B cell (primary cell): Measurements from ENCODE around the gene TEX11. TPM values are rescaled to one million over a fixed set of nuclear protein-coding genes. Genes with fewer than 3 reads are reported as not detected.
"Not testable (repeated sequence)": the region's sequence is repeated elsewhere in the genome, so short reads cannot be mapped to it uniquely, and the experiment has no call there.

Experiments
- ATAC-seq: fragments of 200-7000 bp; cut with Tn5 transposase; one replicate; pipeline ENCODE4 v1.10.0; 2021; ENCODE audit warnings: low read depth, mild to moderate bottlenecking, moderate number of reproducible peaks, moderate library complexity
- CTCF ChIA-PET: fragments of 350-600 bp; sonication (Branson Sonifier 250); formaldehyde crosslinking; loops from one replicate; lab custom pipeline; 2021; ENCODE audit warnings: antibody characterized with exemption, inconsistent platforms; lab: Charles Lee
- POLR2A ChIA-PET: fragments of 350-600 bp; sonication (Branson Sonifier 250); formaldehyde crosslinking; loops from one replicate; lab custom pipeline; 2021; ENCODE audit warnings: antibody characterized with exemption; lab: Charles Lee
- DNase-seq: peaks from one replicate; pipeline ENCODE4 v3.0.0; 2013
- H2AFZ ChIP-seq: 2 replicates; pipeline ENCODE4 v1.6.1; 2012; ENCODE audit warnings: mild to moderate bottlenecking, low read depth, low read length; ENCODE audit not compliant: insufficient read depth, poor library complexity, severe bottlenecking
- H3K27ac ChIP-seq, 2 donors: 1 replicate in 1 of 2; 2 replicates in 1 of 2; pipeline ENCODE4 v1.5.1; 2012 to 2013; ENCODE audit warnings: low read length in 2 of 2, mild to moderate bottlenecking in 2 of 2, moderate library complexity in 1 of 2
- H3K27me3 ChIP-seq, 4 experiments: fragments of 200-600 bp in 1 of 4; sonication (generic) in 1 of 4; replicated peaks in 1 of 4; 1 replicate in 2 of 4; 2 replicates in 2 of 4; pipeline versions ENCODE4 v1.6.1 to v1.7.0; 2013 to 2016; ENCODE audit warnings: low read length in 3 of 4, mild to moderate bottlenecking in 2 of 4, mixed read lengths in 1 of 4, moderate library complexity in 1 of 4; ENCODE audit not compliant: insufficient read depth in 4 of 4, control insufficient read depth in 3 of 4; ENCODE audit errors: control extremely low read depth in 1 of 4
- H3K36me3 ChIP-seq, 2 experiments: replicated peaks in 1 of 2; 1 replicate in 1 of 2; 2 replicates in 1 of 2; pipeline versions ENCODE4 v1.6.1 to v1.7.1; 2013; ENCODE audit warnings: low read length in 1 of 2; ENCODE audit not compliant: insufficient read depth in 2 of 2, control insufficient read depth in 1 of 2; ENCODE audit errors: control extremely low read depth in 1 of 2, extremely low read depth in 1 of 2
- H3K4me1 ChIP-seq, 2 donors: fragments of 200-600 bp in 1 of 2; sonication (generic) in 1 of 2; 1 replicate in 1 of 2; 2 replicates in 1 of 2; pipeline versions ENCODE4 v1.5.1 to v1.6.1; 2013 to 2017; ENCODE audit warnings: low read length in 2 of 2; ENCODE audit not compliant: control insufficient read depth in 2 of 2, insufficient read depth in 2 of 2
- H3K4me2 ChIP-seq: replicated peaks from 2 replicates; pipeline ENCODE3; 2012; ENCODE audit warnings: mild to moderate bottlenecking, low read depth, low read length; ENCODE audit not compliant: poor library complexity, severe bottlenecking
- H3K4me3 ChIP-seq, 5 experiments: fragments of 200-600 bp in 1 of 5; sonication (generic) in 1 of 5; 1 replicate in 3 of 5; 2 replicates in 2 of 5; pipeline versions ENCODE4 v1.5.1 to v1.7.0; 2011 to 2016; ENCODE audit warnings: low read length in 4 of 5, mild to moderate bottlenecking in 4 of 5, low read depth in 2 of 5, control low read depth in 1 of 5, moderate library complexity in 1 of 5; ENCODE audit not compliant: insufficient read depth in 1 of 5; ENCODE audit errors: control extremely low read depth in 1 of 5, extremely low read depth in 1 of 5
- H3K79me2 ChIP-seq: fragments of 200-600 bp; sonication (generic); one replicate; pipeline ENCODE4 v1.6.0; 2016; ENCODE audit warnings: low read length; ENCODE audit not compliant: control insufficient read depth, insufficient read depth
- H3K9ac ChIP-seq: fragments of 200-600 bp; sonication (generic); 2 replicates; pipeline ENCODE4 v1.6.1; 2017; ENCODE audit warnings: mild to moderate bottlenecking, low read length, moderate library complexity
- H3K9me3 ChIP-seq, 3 donors: one replicate each; pipeline versions ENCODE4 v1.6.1 to v1.7.1; 2013; ENCODE audit warnings: low read length in 2 of 3; ENCODE audit not compliant: control insufficient read depth in 2 of 3, insufficient read depth in 1 of 3; ENCODE audit errors: control extremely low read depth in 1 of 3
- H4K20me1 ChIP-seq: 2 replicates; pipeline ENCODE4 v1.6.0; 2012; ENCODE audit warnings: mild to moderate bottlenecking, low read length; ENCODE audit not compliant: insufficient read depth, control insufficient read depth, poor library complexity, severe bottlenecking
- H3K27ac Mint-ChIP-seq: one replicate; pipeline ENCODE4 v1.8.0; 2021; ENCODE audit warnings: mixed read lengths
- H3K27me3 Mint-ChIP-seq: one replicate; pipeline ENCODE4 v1.8.0; 2021; ENCODE audit warnings: mixed read lengths
- H3K4me1 Mint-ChIP-seq: one replicate; pipeline ENCODE4 v1.8.0; 2021; ENCODE audit warnings: mixed read lengths
- H3K4me3 Mint-ChIP-seq: one replicate; pipeline ENCODE4 v1.8.0; 2021; ENCODE audit warnings: mixed read lengths
- H3K9me3 Mint-ChIP-seq: one replicate; pipeline ENCODE4 v1.8.0; 2022; ENCODE audit warnings: mixed read lengths; ENCODE audit not compliant: insufficient read depth
- CTCF ChIP-seq: fragments of 200-600 bp; IDR thresholded peaks from one replicate; pipeline ENCODE4 v1.8.0; 2022; ENCODE audit warnings: antibody characterized with exemption, mild to moderate bottlenecking
- EZH2 ChIP-seq: IDR thresholded peaks from 2 replicates; pipeline ENCODE4 v1.6.1; 2012; ENCODE audit warnings: borderline replicate concordance, low read depth, mild to moderate bottlenecking, moderate library complexity, low read length; ENCODE audit not compliant: insufficient read depth, poor library complexity, severe bottlenecking
- WGBS: methylation state at CpG from one replicate; pipeline ENCODE4 v1.1.5; 2013; ENCODE audit warnings: missing lambda C conversion rate; ENCODE audit not compliant: insufficient coverage; 5-methylcytosine and 5-hydroxymethylcytosine counted together
- intact Hi-C: fragments of 100-400 bp; cut with micrococcal nuclease; formaldehyde crosslinking; loops from one replicate; pipeline ENCODE4 v1.10.0; 2022
- polyA plus RNA-seq: library from polyadenylated mRNA; depleted of rRNA; stranded (reverse); fragments of >200 nt; gene quantifications from 2 replicates; pipeline ENCODE4 v1.2.3, GENCODE V29; 2012
- total RNA-seq, 2 donors: library from RNA; stranded (reverse); fragments of 120-200 nt in 1 of 2; gene quantifications; 1 replicate in 1 of 2; 2 replicates in 1 of 2; pipeline versions ENCODE4 v1.2.3 to v1.2.4, GENCODE V29; 2013 to 2022

TEX11 gene
- total and polyA plus RNA-seq, 2 donors (not counting 1 experiment from before 2014, with no cell fraction given), result not detected

GRCh38 chrX:70754169-70754848, 154.2 kb downstream of the TEX11 start:
- ATAC-seq, result no peak
- H3K27ac ChIP-seq, result no peak overlapping the region
- POLR2A ChIA-PET, result no interaction called here

GRCh38 chrX:70733774-70734173, 174.7 kb downstream of the TEX11 start:
- H3K4me1 Mint-ChIP-seq, H3K79me2 ChIP-seq, H3K27ac ChIP-seq, H3K9me3 Mint-ChIP-seq, CTCF ChIA-PET, H3K4me3 Mint-ChIP-seq, H3K4me1 ChIP-seq, H3K36me3 ChIP-seq, H3K27ac Mint-ChIP-seq, H3K9ac ChIP-seq, H2AFZ ChIP-seq, H3K27me3 ChIP-seq, H3K9me3 ChIP-seq, ATAC-seq, intact Hi-C loops, H3K4me3 ChIP-seq, POLR2A ChIA-PET, H3K27me3 Mint-ChIP-seq, H3K4me2 ChIP-seq, DNase-seq, H4K20me1 ChIP-seq: not testable (repeated sequence)
- no CpG with 5 or more reads among the region's 5 CpGs for WGBS

More at GRCh38 chrX:70754169-70754848, 154.2 kb downstream of the TEX11 start:
- TF ChIP-seq EZH2, result no peak
- TF ChIP-seq CTCF, result no peak
- H4K20me1 ChIP-seq, result no peaks in the 10 kb centered on the region
- WGBS, result 88% methylated on average over 2 of the region's 2 CpGs
- CTCF ChIA-PET, result no interaction called here
- H2AFZ ChIP-seq, result no peak overlapping the region
- no peak overlapping the region for H3K9ac ChIP-seq
- H3K9me3 ChIP-seq, result no peaks in the 10 kb centered on the region
- Mint-ChIP-seq H3K4me3 (no peak overlapping the region), H3K27me3 (peaks cover 15% of the 10 kb centered on the region), H3K4me1 (no peaks in the 10 kb centered on the region), H3K9me3 (no peaks in the 10 kb centered on the region), H3K27ac (no peak overlapping the region)
- no peak for DNase-seq
- intact Hi-C loops, result no loop called here
- no peak overlapping the region for H3K4me3 ChIP-seq
- no peaks in the 10 kb centered on the region for H3K79me2 ChIP-seq
- no peaks in the 10 kb centered on the region for H3K4me1 ChIP-seq
- no peaks in the 10 kb centered on the region for H3K27me3 ChIP-seq
- H3K36me3 ChIP-seq, result no peaks in the 10 kb centered on the region
- no peak overlapping the region for H3K4me2 ChIP-seq

GRCh38 chrX:70727961-70728360, 180.6 kb downstream of the TEX11 start:
- H3K27me3 Mint-ChIP-seq, H3K27me3 ChIP-seq, H3K9me3 Mint-ChIP-seq, intact Hi-C loops, H2AFZ ChIP-seq, H3K4me3 Mint-ChIP-seq, H3K9me3 ChIP-seq, H3K36me3 ChIP-seq, H3K27ac Mint-ChIP-seq, CTCF ChIA-PET, H3K4me1 Mint-ChIP-seq, H3K27ac ChIP-seq, H3K9ac ChIP-seq, ATAC-seq, H3K4me2 ChIP-seq, H4K20me1 ChIP-seq, POLR2A ChIA-PET, H3K79me2 ChIP-seq, H3K4me1 ChIP-seq, H3K4me3 ChIP-seq, DNase-seq: not testable (repeated sequence)
- no CpG with 5 or more reads among the region's 1 CpG for WGBS
